WERI-Rb-1 (cell line): Measurements from ENCODE around the gene FARP2.

Experiments
- DNase-seq: peaks from one replicate; pipeline ENCODE4 v3.0.0-alpha.2; 2020
- H3K27ac ChIP-seq: fragments of 250-450 bp; sonication (Bioruptor Pico); 2 replicates; pipeline ENCODE4 v1.5.1; 2020; ENCODE audit warnings: mild to moderate bottlenecking, moderate library complexity
- H3K27me3 ChIP-seq: fragments of 250-450 bp; sonication (Bioruptor Pico); 2 replicates; pipeline ENCODE4 v1.5.1; 2021; ENCODE audit warnings: mild to moderate bottlenecking, low read depth, moderate library complexity; ENCODE audit not compliant: insufficient read depth, severe bottlenecking
- H3K36me3 ChIP-seq: fragments of 250-450 bp; sonication (Bioruptor Pico); 2 replicates; pipeline ENCODE4 v1.5.1; 2020; ENCODE audit warnings: mild to moderate bottlenecking, moderate library complexity
- H3K4me3 ChIP-seq: 2 replicates; pipeline ENCODE4 v1.5.1; 2011; ENCODE audit warnings: low read depth, mild to moderate bottlenecking, control low read depth, low read length
- H3K9me3 ChIP-seq: fragments of 250-450 bp; sonication (Bioruptor Pico); 2 replicates; pipeline ENCODE4 v1.5.1; 2021; ENCODE audit warnings: mild to moderate bottlenecking, moderate library complexity; ENCODE audit not compliant: severe bottlenecking
- TF ChIP-seq, protein P1 (sequence below): IDR thresholded peaks from 2 replicates; pipeline ENCODE4 v1.5.1; 2011; ENCODE audit warnings: low read depth, mild to moderate bottlenecking, control low read depth, inconsistent platforms, low read length

FARP2 gene

GRCh38 chr2:241466230-241466629, 110.1 kb downstream of the FARP2 start:
- TF ChIP-seq, protein P1, sequence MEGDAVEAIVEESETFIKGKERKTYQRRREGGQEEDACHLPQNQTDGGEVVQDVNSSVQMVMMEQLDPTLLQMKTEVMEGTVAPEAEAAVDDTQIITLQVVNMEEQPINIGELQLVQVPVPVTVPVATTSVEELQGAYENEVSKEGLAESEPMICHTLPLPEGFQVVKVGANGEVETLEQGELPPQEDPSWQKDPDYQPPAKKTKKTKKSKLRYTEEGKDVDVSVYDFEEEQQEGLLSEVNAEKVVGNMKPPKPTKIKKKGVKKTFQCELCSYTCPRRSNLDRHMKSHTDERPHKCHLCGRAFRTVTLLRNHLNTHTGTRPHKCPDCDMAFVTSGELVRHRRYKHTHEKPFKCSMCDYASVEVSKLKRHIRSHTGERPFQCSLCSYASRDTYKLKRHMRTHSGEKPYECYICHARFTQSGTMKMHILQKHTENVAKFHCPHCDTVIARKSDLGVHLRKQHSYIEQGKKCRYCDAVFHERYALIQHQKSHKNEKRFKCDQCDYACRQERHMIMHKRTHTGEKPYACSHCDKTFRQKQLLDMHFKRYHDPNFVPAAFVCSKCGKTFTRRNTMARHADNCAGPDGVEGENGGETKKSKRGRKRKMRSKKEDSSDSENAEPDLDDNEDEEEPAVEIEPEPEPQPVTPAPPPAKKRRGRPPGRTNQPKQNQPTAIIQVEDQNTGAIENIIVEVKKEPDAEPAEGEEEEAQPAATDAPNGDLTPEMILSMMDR = no peak
- H3K36me3 ChIP-seq = 0 out of 2 replicates have a peak, but pooled peaks cover 4% of the 10 kb centered on the region
- no peak overlapping the region for H3K4me3 ChIP-seq
- H3K27me3 ChIP-seq = no peaks in the 10 kb centered on the region
- no peaks in the 10 kb centered on the region for H3K9me3 ChIP-seq
- no peak overlapping the region for H3K27ac ChIP-seq
- no peak for DNase-seq

DNA sequence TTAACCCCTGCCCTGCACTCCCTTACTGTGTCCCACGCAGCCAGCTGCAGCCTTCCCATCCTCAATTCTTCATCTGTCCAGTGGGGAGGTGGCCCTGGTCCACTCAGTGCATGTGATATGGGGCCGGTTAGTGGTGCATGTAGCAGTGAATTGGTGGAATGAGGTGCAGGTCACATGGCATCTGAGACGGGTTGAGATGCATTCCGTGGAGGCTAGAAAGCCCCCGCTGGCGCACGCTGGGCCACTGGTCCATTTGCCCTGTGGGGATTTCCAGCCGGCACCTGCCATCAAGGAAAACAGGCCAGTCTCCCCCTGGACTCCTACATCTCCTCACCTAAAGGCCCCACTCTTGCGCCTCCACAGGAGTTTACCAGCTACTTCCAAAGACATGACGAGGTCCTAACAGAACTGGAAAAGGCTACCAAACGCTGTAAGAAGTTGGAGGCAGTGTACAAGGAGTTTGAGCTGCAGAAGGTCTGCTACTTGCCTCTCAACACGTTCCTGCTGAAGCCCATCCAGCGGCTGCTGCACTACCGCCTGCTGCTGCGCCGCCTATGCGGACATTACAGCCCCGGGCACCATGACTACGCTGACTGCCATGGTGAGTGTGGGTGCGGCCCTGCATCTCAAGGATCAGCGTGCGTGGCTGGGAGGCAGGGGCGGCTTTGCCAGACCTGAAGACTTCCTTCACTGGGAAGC, 111.8 kb downstream of the FARP2 start:
- Histone ChIP-seq H3K27ac (no peak overlapping the region), H3K36me3 (0 out of 2 replicates have a peak, but pooled peaks cover 4% of the 10 kb centered on the region), H3K9me3 (no peaks in the 10 kb centered on the region), H3K4me3 (no peak overlapping the region), H3K27me3 (no peaks in the 10 kb centered on the region)
- TF ChIP-seq, protein P1 = no peak
- DNase-seq = no peak

DNA sequence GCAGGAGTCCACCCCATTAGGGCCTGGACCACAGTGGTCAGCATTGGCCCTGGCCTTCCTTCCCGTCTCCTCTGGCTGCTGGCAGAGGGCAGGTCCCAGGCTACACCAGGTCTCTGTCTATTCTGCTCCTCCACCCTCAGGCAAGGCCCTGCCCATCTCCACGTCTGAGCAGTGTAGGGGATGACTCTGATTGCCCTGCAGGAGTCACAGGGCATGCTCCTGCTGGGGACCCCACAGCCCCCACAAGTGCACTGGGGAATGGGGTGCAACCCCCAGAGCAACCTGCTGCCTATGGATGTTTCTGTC, 112.3 kb downstream of the FARP2 start:
- Histone ChIP-seq H3K36me3 (0 out of 2 replicates have a peak, but pooled peaks cover 4% of the 10 kb centered on the region), H3K27me3 (no peaks in the 10 kb centered on the region), H3K4me3 (no peak overlapping the region), H3K27ac (no peak overlapping the region), H3K9me3 (no peaks in the 10 kb centered on the region)
- TF ChIP-seq, protein P1 = no peak
- no peak for DNase-seq

GRCh38 chr2:241469746-241470145, 113.7 kb downstream of the FARP2 start:
- no peaks in the 10 kb centered on the region for H3K9me3 ChIP-seq
- H3K27ac ChIP-seq = no peak overlapping the region
- TF ChIP-seq, protein P1 = no peak
- H3K4me3 ChIP-seq = no peak overlapping the region
- 0 out of 2 replicates have a peak, but pooled peaks cover 4% of the 10 kb centered on the region for H3K36me3 ChIP-seq
- DNase-seq = no peak
- no peaks in the 10 kb centered on the region for H3K27me3 ChIP-seq

DNA sequence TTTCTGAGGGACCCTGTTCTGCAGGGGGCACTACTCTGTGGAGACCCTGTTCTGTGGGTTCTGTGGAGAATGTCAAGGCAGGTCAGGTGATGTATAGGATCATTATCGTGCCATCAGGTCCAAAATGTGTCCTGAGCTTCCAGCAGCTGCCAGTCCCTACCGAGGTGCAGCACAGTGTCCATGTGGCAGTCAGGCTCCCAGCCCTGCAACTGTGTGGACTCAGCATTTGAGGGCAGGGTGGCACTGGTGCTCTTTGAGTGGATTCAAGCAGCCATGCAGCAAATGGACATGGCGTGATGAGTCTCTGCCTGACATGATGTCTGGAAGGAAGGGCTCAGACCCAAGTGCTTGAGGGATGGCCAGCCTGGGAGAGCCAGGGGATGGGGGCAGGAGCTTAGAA, 117.3 kb downstream of the FARP2 start:
- no peak overlapping the region for H3K27ac ChIP-seq
- H3K4me3 ChIP-seq = no peak overlapping the region
- no peaks in the 10 kb centered on the region for H3K27me3 ChIP-seq
- peaks cover 19% of the 10 kb centered on the region for H3K36me3 ChIP-seq
- TF ChIP-seq, protein P1 = no peak
- H3K9me3 ChIP-seq = no peaks in the 10 kb centered on the region
- no peak for DNase-seq

- Histone ChIP-seq H3K27me3 (no peaks in the 10 kb centered on the region), H3K4me3 (no peak overlapping the region), H3K36me3 (peaks cover 27% of the 10 kb centered on the region), H3K9me3 (no peaks in the 10 kb centered on the region), H3K27ac (no peak overlapping the region)
- TF ChIP-seq, protein P1 = no peak
- DNase-seq = no peak
Measured at GRCh38 chr2:241475267-241475666, 119.2 kb downstream of the FARP2 start.
